PC-9 (cell line): ENCODE measurements around the gene SHOC2. TPM values are rescaled to one million over a fixed set of nuclear protein-coding genes. Genes with fewer than 3 reads are reported as not detected.

ENCODE experiments used
- BruUV-seq: library from RNA; stranded (reverse); fragments of 400-500 nt; replicated peaks from 2 replicates; lab custom pipeline; 2021; lab: Mats Ljungman, UMichigan
- CTCF ChIA-PET: fragments of 300-600 bp; sonication (Branson Sonifier 250); formaldehyde crosslinking; loops from one replicate; lab custom pipeline; 2022; ENCODE audit warnings: antibody characterized with exemption; lab: Charles Lee
- POLR2A ChIA-PET: fragments of 300-600 bp; sonication (Branson Sonifier 250); formaldehyde crosslinking; loops from one replicate; lab custom pipeline; 2022; ENCODE audit warnings: antibody characterized with exemption; ENCODE audit not compliant: unreplicated experiment; lab: Charles Lee
- DNase-seq, 2 experiments: peaks; one replicate each; pipeline versions ENCODE4 v3.0.0 to v3.0.0-alpha.2; 2015 to 2022; ENCODE audit warnings: mixed read lengths in 1 of 2
- H2AFZ ChIP-seq: fragments of 200-600 bp; sonication (generic); 2 replicates; pipeline ENCODE4 v1.8.1; 2017; ENCODE audit warnings: antibody characterized with exemption
- H3F3A ChIP-seq: fragments of 200-600 bp; sonication (generic); 2 replicates; pipeline ENCODE4 v1.8.1; 2017; ENCODE audit warnings: antibody characterized with exemption, mild to moderate bottlenecking, low read depth; ENCODE audit not compliant: insufficient read depth
- H3K27ac ChIP-seq: fragments of 200-600 bp; sonication (generic); 2 replicates; pipeline ENCODE4 v1.6.1; 2016; ENCODE audit warnings: mixed run types
- H3K27me3 ChIP-seq: fragments of 200-600 bp; sonication (generic); 2 replicates; pipeline ENCODE4 v1.6.1; 2016; ENCODE audit warnings: low read depth, mixed run types; ENCODE audit not compliant: insufficient read depth
- H3K36me3 ChIP-seq: fragments of 200-600 bp; sonication (generic); 2 replicates; pipeline ENCODE4 v1.6.1; 2016; ENCODE audit warnings: low read depth, mixed run types
- H3K4me1 ChIP-seq: fragments of 200-600 bp; sonication (generic); replicated peaks from 2 replicates; pipeline ENCODE4 v1.6.1; 2016; ENCODE audit warnings: mixed run types; ENCODE audit not compliant: insufficient read depth
- H3K4me2 ChIP-seq: fragments of 200-600 bp; sonication (generic); 2 replicates; pipeline ENCODE4 v1.6.1; 2017; ENCODE audit warnings: mixed run types
- H3K4me3 ChIP-seq: fragments of 200-600 bp; sonication (generic); 2 replicates; pipeline ENCODE4 v1.6.1; 2016; ENCODE audit warnings: mixed run types
- H3K79me2 ChIP-seq: fragments of 200-600 bp; sonication (generic); 2 replicates; pipeline ENCODE4 v1.6.1; 2017; ENCODE audit warnings: low read depth, mixed run types
- H3K9me2 ChIP-seq: fragments of 200-600 bp; sonication (generic); 2 replicates; pipeline ENCODE4 v1.8.1; 2017; ENCODE audit warnings: mild to moderate bottlenecking; ENCODE audit not compliant: insufficient read depth
- H3K9me3 ChIP-seq: fragments of 200-600 bp; sonication (generic); 2 replicates; pipeline ENCODE4 v1.8.1; 2016; ENCODE audit warnings: low read depth; ENCODE audit not compliant: insufficient read depth
- H4K20me1 ChIP-seq: fragments of 200-600 bp; sonication (generic); 2 replicates; pipeline ENCODE4 v1.8.1; 2017; ENCODE audit not compliant: insufficient read depth
- EZH2 ChIP-seq: fragments of 200-600 bp; sonication (generic); IDR thresholded peaks from 2 replicates; pipeline ENCODE4 v1.8.0; 2017; ENCODE audit warnings: antibody characterized with exemption, low read depth
- intact Hi-C: fragments of 100-400 bp; cut with micrococcal nuclease; formaldehyde crosslinking; loops from one replicate; pipeline ENCODE4 v1.10.0; 2022; ENCODE audit not compliant: unreplicated experiment
- total RNA-seq: library from RNA; stranded (reverse); gene quantifications from 2 replicates; pipeline ENCODE4 v1.2.3, GENCODE V29; 2021
- TF ChIP-seq, protein P1 (sequence below): fragments of 200-600 bp; sonication (generic); conservative IDR thresholded peaks from 2 replicates; pipeline ENCODE4 v1.6.1; 2017; ENCODE audit warnings: mixed run types, antibody characterized with exemption, mild to moderate bottlenecking, moderate library complexity

SHOC2 gene
- total RNA-seq, 1 experiment from 2014 or later = 20.2 TPM

DNA sequence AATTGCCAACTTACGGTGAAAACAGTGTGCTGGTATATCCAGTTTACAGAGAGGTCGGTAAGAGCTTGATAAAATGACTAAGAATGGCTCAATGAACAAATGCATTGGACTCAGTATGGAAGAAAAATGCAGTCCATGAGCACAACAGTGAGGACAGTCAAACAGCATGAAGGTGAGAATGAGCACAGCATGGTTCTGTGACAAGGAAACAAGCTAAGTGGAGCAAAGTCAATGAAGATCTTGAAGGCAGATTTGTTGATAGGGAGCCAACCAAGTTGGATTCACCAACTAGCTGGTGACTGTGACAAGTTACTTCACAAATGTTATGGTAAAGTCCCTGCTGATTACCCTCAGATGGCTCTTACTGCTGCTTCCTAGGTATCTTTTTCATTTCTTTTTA lies 75.9 kb downstream of the SHOC2 start:
- intact Hi-C loops = no loop called here
- Histone ChIP-seq H3K36me3 (no peaks in the 10 kb centered on the region), H3K4me1 (no peaks in the 10 kb centered on the region), H3K27me3 (no peaks in the 10 kb centered on the region), H3K4me2 (no peak overlapping the region), H3K27ac (no peak overlapping the region), H3K79me2 (no peaks in the 10 kb centered on the region), H3K9me3 (no peaks in the 10 kb centered on the region), H3F3A (no peaks in the 10 kb centered on the region), H3K4me3 (no peak overlapping the region), H2AFZ (no peak overlapping the region), H3K9me2 (no peaks in the 10 kb centered on the region), H4K20me1 (no peaks in the 10 kb centered on the region)
- POLR2A ChIA-PET = no interaction called here
- no peak for DNase-seq
- CTCF ChIA-PET = no interaction called here
- TF ChIP-seq, protein P1, sequence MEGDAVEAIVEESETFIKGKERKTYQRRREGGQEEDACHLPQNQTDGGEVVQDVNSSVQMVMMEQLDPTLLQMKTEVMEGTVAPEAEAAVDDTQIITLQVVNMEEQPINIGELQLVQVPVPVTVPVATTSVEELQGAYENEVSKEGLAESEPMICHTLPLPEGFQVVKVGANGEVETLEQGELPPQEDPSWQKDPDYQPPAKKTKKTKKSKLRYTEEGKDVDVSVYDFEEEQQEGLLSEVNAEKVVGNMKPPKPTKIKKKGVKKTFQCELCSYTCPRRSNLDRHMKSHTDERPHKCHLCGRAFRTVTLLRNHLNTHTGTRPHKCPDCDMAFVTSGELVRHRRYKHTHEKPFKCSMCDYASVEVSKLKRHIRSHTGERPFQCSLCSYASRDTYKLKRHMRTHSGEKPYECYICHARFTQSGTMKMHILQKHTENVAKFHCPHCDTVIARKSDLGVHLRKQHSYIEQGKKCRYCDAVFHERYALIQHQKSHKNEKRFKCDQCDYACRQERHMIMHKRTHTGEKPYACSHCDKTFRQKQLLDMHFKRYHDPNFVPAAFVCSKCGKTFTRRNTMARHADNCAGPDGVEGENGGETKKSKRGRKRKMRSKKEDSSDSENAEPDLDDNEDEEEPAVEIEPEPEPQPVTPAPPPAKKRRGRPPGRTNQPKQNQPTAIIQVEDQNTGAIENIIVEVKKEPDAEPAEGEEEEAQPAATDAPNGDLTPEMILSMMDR = no peak
- no peak for TF ChIP-seq EZH2
- no TSS peak for BruUV-seq

DNA sequence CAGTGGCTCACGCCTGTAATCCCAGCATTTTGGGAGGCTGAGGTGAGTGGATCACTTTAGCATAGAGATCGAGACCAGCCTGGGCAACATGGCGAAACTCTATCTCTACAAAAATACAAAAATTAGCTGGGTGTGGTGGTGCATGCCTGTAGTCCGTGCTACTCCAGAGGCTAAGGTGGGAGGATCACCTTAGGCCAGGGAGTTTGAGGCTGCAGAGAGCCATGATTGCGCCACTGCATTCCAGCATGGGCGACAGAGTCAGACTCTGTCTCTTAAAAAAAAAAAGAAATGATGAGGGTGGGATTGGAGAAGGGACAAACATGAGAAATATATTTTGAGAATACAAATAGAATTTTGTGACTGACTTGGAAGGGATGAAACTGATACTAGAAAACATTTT lies 76.9 kb downstream of the SHOC2 start:
- no peak overlapping the region for H2AFZ ChIP-seq
- DNase-seq = no peak
- intact Hi-C loops = no loop called here
- POLR2A ChIA-PET = interaction anchor here (0.5 kb wide), 1 partner anchor 367 kb away, joined by 3 read pairs; no protein-coding TSS in a partner anchor
- H3K9me2 ChIP-seq = no peaks in the 10 kb centered on the region
- H3F3A ChIP-seq = no peaks in the 10 kb centered on the region
- no peaks in the 10 kb centered on the region for H3K4me1 ChIP-seq
- no peak overlapping the region for H3K27ac ChIP-seq
- no peaks in the 10 kb centered on the region for H4K20me1 ChIP-seq
- H3K9me3 ChIP-seq = no peaks in the 10 kb centered on the region
- no peak overlapping the region for H3K4me2 ChIP-seq
- H3K79me2 ChIP-seq = no peaks in the 10 kb centered on the region
- no peak overlapping the region for H3K4me3 ChIP-seq
- BruUV-seq = no TSS peak
- no peak for TF ChIP-seq EZH2
- TF ChIP-seq, protein P1 = no peak
- H3K36me3 ChIP-seq = no peaks in the 10 kb centered on the region
- no peaks in the 10 kb centered on the region for H3K27me3 ChIP-seq
- CTCF ChIA-PET = no interaction called here

DNA sequence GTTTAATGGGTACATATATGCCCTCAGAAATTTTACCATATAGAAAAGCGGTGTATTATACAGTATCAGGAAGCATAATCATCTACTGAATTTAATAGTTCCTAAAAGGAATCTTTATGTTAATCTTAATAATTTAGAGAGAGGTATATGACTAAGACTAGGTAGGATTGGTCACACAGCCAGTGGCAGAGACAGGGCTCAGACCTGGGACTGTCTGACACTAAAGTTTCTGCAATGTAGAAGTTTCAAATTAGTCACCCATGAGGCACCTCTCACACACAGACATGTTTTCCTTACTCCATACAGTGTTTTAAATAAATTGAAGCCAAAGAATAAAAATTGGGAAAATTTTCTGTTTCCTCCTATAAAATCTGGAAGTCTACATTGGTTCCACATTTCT lies 84.6 kb downstream of the SHOC2 start:
- H3K36me3 ChIP-seq = no peaks in the 10 kb centered on the region; the same call in 1 of the 2 replicates
- no peak overlapping the region for H3K4me2 ChIP-seq
- no peaks in the 10 kb centered on the region for H3K79me2 ChIP-seq
- H3K4me1 ChIP-seq = no peaks in the 10 kb centered on the region
- H2AFZ ChIP-seq = no peak overlapping the region
- H3K4me3 ChIP-seq = no peak overlapping the region
- ChIA-PET POLR2A (interaction anchor here (0.5 kb wide), 1 partner anchor 687 kb away, joined by 3 read pairs; no protein-coding TSS in a partner anchor), CTCF (no interaction called here)
- no peak for DNase-seq
- no TSS peak for BruUV-seq
- no peaks in the 10 kb centered on the region for H3F3A ChIP-seq
- no peaks in the 10 kb centered on the region for H3K27me3 ChIP-seq
- H3K9me3 ChIP-seq = no peaks in the 10 kb centered on the region
- no peaks in the 10 kb centered on the region for H3K9me2 ChIP-seq
- H3K27ac ChIP-seq = no peak overlapping the region
- TF ChIP-seq, protein P1 = no peak
- no peak for TF ChIP-seq EZH2
- intact Hi-C loops = loop anchor here (10.0 kb wide), 1 partner anchor 49 kb away; no protein-coding TSS in a partner anchor
- no peaks in the 10 kb centered on the region for H4K20me1 ChIP-seq
